PC-9 (cell line): ENCODE data around the gene COG4. TPM values are rescaled to one million over a fixed set of nuclear protein-coding genes. Genes with fewer than 3 reads are reported as not detected.

Experiments
- BruUV-seq: library from RNA; stranded (reverse); fragments of 400-500 nt; replicated peaks from 2 replicates; lab custom pipeline; 2021; lab: Mats Ljungman, UMichigan
- CTCF ChIA-PET: fragments of 300-600 bp; sonication (Branson Sonifier 250); formaldehyde crosslinking; loops from one replicate; lab custom pipeline; 2022; ENCODE audit warnings: antibody characterized with exemption; lab: Charles Lee
- POLR2A ChIA-PET: fragments of 300-600 bp; sonication (Branson Sonifier 250); formaldehyde crosslinking; loops from one replicate; lab custom pipeline; 2022; ENCODE audit warnings: antibody characterized with exemption; ENCODE audit not compliant: unreplicated experiment; lab: Charles Lee
- DNase-seq, 2 experiments: peaks; one replicate each; pipeline versions ENCODE4 v3.0.0 to v3.0.0-alpha.2; 2015 to 2022; ENCODE audit warnings: mixed read lengths in 1 of 2
- H2AFZ ChIP-seq: fragments of 200-600 bp; sonication (generic); 2 replicates; pipeline ENCODE4 v1.8.1; 2017; ENCODE audit warnings: antibody characterized with exemption
- H3F3A ChIP-seq: fragments of 200-600 bp; sonication (generic); 2 replicates; pipeline ENCODE4 v1.8.1; 2017; ENCODE audit warnings: antibody characterized with exemption, mild to moderate bottlenecking, low read depth; ENCODE audit not compliant: insufficient read depth
- H3K27ac ChIP-seq: fragments of 200-600 bp; sonication (generic); 2 replicates; pipeline ENCODE4 v1.6.1; 2016; ENCODE audit warnings: mixed run types
- H3K27me3 ChIP-seq: fragments of 200-600 bp; sonication (generic); 2 replicates; pipeline ENCODE4 v1.6.1; 2016; ENCODE audit warnings: low read depth, mixed run types; ENCODE audit not compliant: insufficient read depth
- H3K36me3 ChIP-seq: fragments of 200-600 bp; sonication (generic); 2 replicates; pipeline ENCODE4 v1.6.1; 2016; ENCODE audit warnings: low read depth, mixed run types
- H3K4me1 ChIP-seq: fragments of 200-600 bp; sonication (generic); replicated peaks from 2 replicates; pipeline ENCODE4 v1.6.1; 2016; ENCODE audit warnings: mixed run types; ENCODE audit not compliant: insufficient read depth
- H3K4me2 ChIP-seq: fragments of 200-600 bp; sonication (generic); 2 replicates; pipeline ENCODE4 v1.6.1; 2017; ENCODE audit warnings: mixed run types
- H3K4me3 ChIP-seq: fragments of 200-600 bp; sonication (generic); 2 replicates; pipeline ENCODE4 v1.6.1; 2016; ENCODE audit warnings: mixed run types
- H3K79me2 ChIP-seq: fragments of 200-600 bp; sonication (generic); 2 replicates; pipeline ENCODE4 v1.6.1; 2017; ENCODE audit warnings: low read depth, mixed run types
- H3K9me2 ChIP-seq: fragments of 200-600 bp; sonication (generic); 2 replicates; pipeline ENCODE4 v1.8.1; 2017; ENCODE audit warnings: mild to moderate bottlenecking; ENCODE audit not compliant: insufficient read depth
- H3K9me3 ChIP-seq: fragments of 200-600 bp; sonication (generic); 2 replicates; pipeline ENCODE4 v1.8.1; 2016; ENCODE audit warnings: low read depth; ENCODE audit not compliant: insufficient read depth
- H4K20me1 ChIP-seq: fragments of 200-600 bp; sonication (generic); 2 replicates; pipeline ENCODE4 v1.8.1; 2017; ENCODE audit not compliant: insufficient read depth
- EZH2 ChIP-seq: fragments of 200-600 bp; sonication (generic); IDR thresholded peaks from 2 replicates; pipeline ENCODE4 v1.8.0; 2017; ENCODE audit warnings: antibody characterized with exemption, low read depth
- intact Hi-C: fragments of 100-400 bp; cut with micrococcal nuclease; formaldehyde crosslinking; loops from one replicate; pipeline ENCODE4 v1.10.0; 2022; ENCODE audit not compliant: unreplicated experiment
- total RNA-seq: library from RNA; stranded (reverse); gene quantifications from 2 replicates; pipeline ENCODE4 v1.2.3, GENCODE V29; 2021
- TF ChIP-seq, protein P1 (sequence below): fragments of 200-600 bp; sonication (generic); conservative IDR thresholded peaks from 2 replicates; pipeline ENCODE4 v1.6.1; 2017; ENCODE audit warnings: mixed run types, antibody characterized with exemption, mild to moderate bottlenecking, moderate library complexity

Gene COG4
- total RNA-seq, 1 experiment from 2014 or later, result 61.1 TPM

DNA sequence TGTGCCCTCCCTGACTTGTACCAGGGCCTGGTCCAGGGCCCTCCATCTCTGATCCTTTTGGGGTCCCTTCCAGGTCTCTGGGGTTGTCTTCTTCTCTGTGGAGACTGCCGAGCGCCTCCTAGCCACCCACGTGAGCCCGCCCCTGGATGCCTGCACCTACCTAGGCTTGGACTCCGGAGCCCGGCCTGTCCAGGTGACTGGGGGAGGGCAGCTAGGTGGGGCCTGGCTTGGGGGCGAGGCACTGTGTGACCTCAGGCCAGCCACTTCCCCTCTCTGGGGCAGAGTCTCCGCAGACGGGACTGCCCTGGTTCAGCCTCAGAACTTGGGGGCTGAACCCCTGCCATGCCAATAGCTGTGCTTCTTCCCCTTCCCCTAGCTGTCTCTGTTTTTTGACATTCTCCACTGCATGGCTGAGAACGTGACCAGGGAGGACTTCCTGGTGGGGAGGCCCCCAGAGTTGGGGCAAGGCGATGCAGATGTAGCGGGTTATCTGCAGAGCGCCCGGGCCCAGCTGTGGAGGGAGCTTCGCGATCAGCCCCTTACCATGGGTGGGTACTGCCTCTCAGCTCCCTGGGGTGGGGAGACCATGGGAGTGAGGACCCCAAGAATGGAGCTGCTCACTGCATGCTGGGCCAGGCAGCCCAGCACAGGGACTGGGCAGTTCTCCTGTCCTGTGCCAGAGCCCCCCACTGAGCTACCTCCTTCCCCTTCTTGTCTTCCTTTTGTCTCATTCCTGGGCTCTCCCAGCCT lies 54.4 kb downstream of the COG4 start:
- intact Hi-C loops, result no loop called here
- no peaks in the 10 kb centered on the region for H3K79me2 ChIP-seq
- H3K9me3 ChIP-seq, result no peaks in the 10 kb centered on the region
- H3K4me2 ChIP-seq, result no peak overlapping the region
- CTCF ChIA-PET, result no interaction called here
- H3K9me2 ChIP-seq, result no peaks in the 10 kb centered on the region
- POLR2A ChIA-PET, result no interaction called here
- no peaks in the 10 kb centered on the region for H4K20me1 ChIP-seq
- no peaks in the 10 kb centered on the region for H3K27me3 ChIP-seq
- no peaks in the 10 kb centered on the region for H3K4me1 ChIP-seq
- TF ChIP-seq, protein P1, sequence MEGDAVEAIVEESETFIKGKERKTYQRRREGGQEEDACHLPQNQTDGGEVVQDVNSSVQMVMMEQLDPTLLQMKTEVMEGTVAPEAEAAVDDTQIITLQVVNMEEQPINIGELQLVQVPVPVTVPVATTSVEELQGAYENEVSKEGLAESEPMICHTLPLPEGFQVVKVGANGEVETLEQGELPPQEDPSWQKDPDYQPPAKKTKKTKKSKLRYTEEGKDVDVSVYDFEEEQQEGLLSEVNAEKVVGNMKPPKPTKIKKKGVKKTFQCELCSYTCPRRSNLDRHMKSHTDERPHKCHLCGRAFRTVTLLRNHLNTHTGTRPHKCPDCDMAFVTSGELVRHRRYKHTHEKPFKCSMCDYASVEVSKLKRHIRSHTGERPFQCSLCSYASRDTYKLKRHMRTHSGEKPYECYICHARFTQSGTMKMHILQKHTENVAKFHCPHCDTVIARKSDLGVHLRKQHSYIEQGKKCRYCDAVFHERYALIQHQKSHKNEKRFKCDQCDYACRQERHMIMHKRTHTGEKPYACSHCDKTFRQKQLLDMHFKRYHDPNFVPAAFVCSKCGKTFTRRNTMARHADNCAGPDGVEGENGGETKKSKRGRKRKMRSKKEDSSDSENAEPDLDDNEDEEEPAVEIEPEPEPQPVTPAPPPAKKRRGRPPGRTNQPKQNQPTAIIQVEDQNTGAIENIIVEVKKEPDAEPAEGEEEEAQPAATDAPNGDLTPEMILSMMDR, result no peak
- no peak for TF ChIP-seq EZH2
- no peaks in the 10 kb centered on the region for H3K36me3 ChIP-seq
- H3F3A ChIP-seq, result no peaks in the 10 kb centered on the region
- no peak overlapping the region for H3K4me3 ChIP-seq
- DNase-seq, result no peak
- no TSS peak for BruUV-seq
- H2AFZ ChIP-seq, result no peak overlapping the region
- no peak overlapping the region for H3K27ac ChIP-seq

DNA sequence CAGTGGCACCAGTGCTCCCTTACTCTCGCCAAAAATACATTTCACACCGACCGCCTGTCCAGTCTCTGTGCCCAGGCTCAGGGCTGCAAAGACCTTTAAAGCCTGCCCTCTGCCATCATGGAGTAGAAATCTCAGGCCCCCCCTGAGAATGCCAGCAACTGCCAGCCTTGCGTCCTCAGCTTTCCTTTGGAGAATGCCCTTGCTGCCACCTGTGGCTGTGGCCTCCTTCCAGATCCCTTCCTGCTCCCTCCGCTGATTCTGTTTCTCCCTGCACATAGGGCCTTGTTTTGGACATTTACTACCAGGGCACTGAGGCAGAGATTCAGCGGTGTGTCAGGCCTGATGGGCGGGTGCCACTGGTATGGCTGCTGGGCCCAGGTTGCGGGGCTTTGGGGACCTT lies 55.7 kb downstream of the COG4 start:
- POLR2A ChIA-PET, result no interaction called here
- no TSS peak for BruUV-seq
- TF ChIP-seq, protein P1, result no peak
- no peak for TF ChIP-seq EZH2
- CTCF ChIA-PET, result no interaction called here
- no peak for DNase-seq
- Histone ChIP-seq H3F3A (no peaks in the 10 kb centered on the region), H3K27ac (no peak overlapping the region), H3K79me2 (no peaks in the 10 kb centered on the region), H3K4me3 (no peak overlapping the region), H2AFZ (no peak overlapping the region), H3K9me2 (no peaks in the 10 kb centered on the region), H4K20me1 (no peaks in the 10 kb centered on the region), H3K36me3 (no peaks in the 10 kb centered on the region), H3K9me3 (no peaks in the 10 kb centered on the region), H3K4me1 (no peaks in the 10 kb centered on the region), H3K4me2 (no peak overlapping the region), H3K27me3 (no peaks in the 10 kb centered on the region)
- intact Hi-C loops, result no loop called here

DNA sequence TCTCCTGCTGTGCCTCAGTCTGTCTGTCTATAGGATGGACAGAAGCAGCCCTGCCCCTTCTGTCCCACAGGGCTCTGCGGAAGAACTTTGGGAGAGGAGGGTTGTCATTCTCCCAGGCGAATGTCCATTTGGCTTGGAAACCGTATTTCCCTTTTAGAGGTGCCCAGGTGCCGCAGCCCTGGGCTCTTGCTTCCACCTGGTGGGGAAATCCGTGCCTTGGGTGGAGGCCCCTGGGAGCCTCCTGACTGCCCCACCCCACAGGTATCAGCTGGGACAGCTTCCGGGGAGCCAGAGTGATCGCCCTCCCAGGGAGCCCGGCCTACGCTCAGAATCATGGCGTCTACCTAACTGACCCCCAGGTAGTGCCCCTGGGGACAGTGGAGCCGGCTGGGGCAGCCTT lies 56.2 kb downstream of the COG4 start:
- H3K4me3 ChIP-seq, result no peak overlapping the region
- H3K4me2 ChIP-seq, result no peak overlapping the region
- no peaks in the 10 kb centered on the region for H4K20me1 ChIP-seq
- H3K27me3 ChIP-seq, result no peaks in the 10 kb centered on the region
- no peaks in the 10 kb centered on the region for H3K9me2 ChIP-seq
- no peaks in the 10 kb centered on the region for H3K9me3 ChIP-seq
- ChIA-PET POLR2A (interaction anchor here (0.6 kb wide), 1 partner anchor 12 kb away, joined by 3 read pairs; no protein-coding TSS in a partner anchor), CTCF (no interaction called here)
- intact Hi-C loops, result no loop called here
- DNase-seq, result no peak
- H3K79me2 ChIP-seq, result no peaks in the 10 kb centered on the region
- H3F3A ChIP-seq, result no peaks in the 10 kb centered on the region
- no peaks in the 10 kb centered on the region for H3K36me3 ChIP-seq
- no peak overlapping the region for H2AFZ ChIP-seq
- no peaks in the 10 kb centered on the region for H3K4me1 ChIP-seq
- no TSS peak for BruUV-seq
- TF ChIP-seq EZH2, result no peak
- TF ChIP-seq, protein P1, result no peak
- H3K27ac ChIP-seq, result no peak overlapping the region
